Measurements from ENCODE around the gene NINL. TPM values are rescaled to one million over a fixed set of nuclear protein-coding genes. Genes with fewer than 3 reads are reported as not detected.

NINL gene
- total RNA-seq, 1 donor from 2014 or later = 2.0 TPM

DNA sequence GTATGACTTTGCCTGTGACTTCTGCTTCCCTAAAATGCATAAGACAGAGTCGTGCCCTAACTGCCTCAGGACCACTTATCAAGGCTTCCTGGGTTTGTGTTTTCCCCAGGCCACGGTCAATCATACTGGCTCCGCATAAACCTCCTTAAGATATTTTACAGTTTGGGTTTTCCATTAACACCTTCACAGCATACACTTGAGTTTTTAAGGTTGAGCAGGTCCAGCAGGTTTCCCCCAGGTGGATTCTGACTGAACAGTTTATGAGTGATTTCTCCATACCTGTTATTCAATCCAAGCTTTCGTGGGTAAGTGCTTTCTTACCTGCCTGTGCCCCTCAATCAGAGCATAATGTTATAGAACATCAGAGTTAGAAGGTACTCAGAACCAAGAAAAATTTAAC, 39.3 kb downstream of the NINL start:
- no peak for DNase-seq (ENCODE audit: low spot score)
- Mint-ChIP-seq H3K9me3 (no peaks in the 10 kb centered on the region), H3K27me3 (ENCODE audit: insufficient read depth) (no peaks in the 10 kb centered on the region), H3K36me3 (ENCODE audit: low read depth) (no peaks in the 10 kb centered on the region), H3K4me1 (ENCODE audit: low read depth) (no peaks in the 10 kb centered on the region), H3K4me3 (no peak overlapping the region), H3K27ac (no peak overlapping the region)
- intact Hi-C loops (cut with micrococcal nuclease) = no loop called here

DNA sequence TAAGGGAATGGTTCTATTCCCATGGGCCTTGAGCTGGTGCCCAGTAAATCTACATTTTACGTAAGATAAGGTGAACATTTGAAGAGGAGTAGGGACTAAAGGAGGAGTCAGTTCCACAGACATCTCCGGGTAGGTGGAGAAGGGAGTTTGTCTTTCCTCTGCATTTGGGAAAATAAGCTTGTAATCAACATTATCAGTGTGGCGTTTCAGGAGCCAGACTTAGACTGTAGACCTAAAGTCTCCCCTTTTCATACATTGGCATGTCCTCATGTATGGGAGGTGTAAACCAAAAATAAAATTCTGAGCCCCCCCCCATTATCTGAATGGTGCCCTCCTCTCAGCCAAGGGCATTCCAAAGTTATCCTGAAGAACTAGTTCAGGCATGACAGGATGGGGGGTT, 40.2 kb downstream of the NINL start:
- DNase-seq (ENCODE audit: low spot score) = no peak
- no peaks in the 10 kb centered on the region for H3K9me3 Mint-ChIP-seq
- H3K36me3 Mint-ChIP-seq (ENCODE audit: low read depth) = no peaks in the 10 kb centered on the region
- H3K27ac Mint-ChIP-seq = no peak overlapping the region
- no peak overlapping the region for H3K4me3 Mint-ChIP-seq
- no peaks in the 10 kb centered on the region for H3K4me1 Mint-ChIP-seq (ENCODE audit: low read depth)
- H3K27me3 Mint-ChIP-seq (ENCODE audit: insufficient read depth) = no peaks in the 10 kb centered on the region
- intact Hi-C loops (cut with micrococcal nuclease) = no loop called here

DNA sequence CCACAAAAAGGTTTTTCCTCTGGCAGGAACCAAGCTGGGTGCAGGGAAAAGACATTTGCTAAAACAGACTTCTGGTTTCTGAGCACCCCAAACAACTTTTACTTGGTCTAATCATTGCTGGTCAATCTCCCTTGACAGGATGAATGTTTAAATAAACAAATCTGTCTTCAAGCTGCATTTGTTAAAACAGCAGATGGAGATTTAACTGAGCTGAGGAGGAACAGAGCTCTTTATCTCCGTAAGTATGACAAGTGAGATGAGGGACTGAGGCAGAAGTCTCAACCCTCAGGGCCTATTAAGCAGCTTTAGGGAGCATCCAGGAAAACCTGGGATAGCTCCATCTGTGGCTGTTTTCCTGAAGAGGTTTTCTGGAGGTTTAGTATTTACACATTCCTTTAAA, 40.6 kb downstream of the NINL start:
- H3K4me1 Mint-ChIP-seq (ENCODE audit: low read depth) = no peaks in the 10 kb centered on the region
- no peaks in the 10 kb centered on the region for H3K9me3 Mint-ChIP-seq
- no peaks in the 10 kb centered on the region for H3K27me3 Mint-ChIP-seq (ENCODE audit: insufficient read depth)
- H3K36me3 Mint-ChIP-seq (ENCODE audit: low read depth) = no peaks in the 10 kb centered on the region
- H3K4me3 Mint-ChIP-seq = no peak overlapping the region
- no peak overlapping the region for H3K27ac Mint-ChIP-seq
- intact Hi-C loops (cut with micrococcal nuclease) = no loop called here
- DNase-seq (ENCODE audit: low spot score) = no peak

DNA sequence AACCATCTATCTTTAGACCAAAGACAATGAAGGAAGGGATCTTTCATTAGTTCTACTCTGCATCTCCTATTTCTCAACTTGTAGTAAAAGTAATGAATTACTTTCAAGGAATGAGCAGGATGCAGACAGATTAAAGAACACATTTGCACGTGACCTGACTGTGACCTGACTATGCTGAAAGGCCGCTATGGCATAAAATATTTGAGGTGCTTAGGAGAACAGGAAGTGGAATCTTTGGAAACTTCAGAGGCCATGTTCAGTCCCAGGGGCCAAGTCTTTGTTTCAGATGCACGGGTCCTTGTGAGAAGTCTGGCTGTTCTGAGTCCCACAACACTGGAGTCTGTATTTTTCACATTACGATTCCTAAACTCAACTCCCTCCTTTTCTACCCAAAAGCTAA, 41.0 kb downstream of the NINL start:
- no peak for DNase-seq (ENCODE audit: low spot score)
- Mint-ChIP-seq H3K9me3 (no peaks in the 10 kb centered on the region), H3K27ac (no peak overlapping the region), H3K4me1 (ENCODE audit: low read depth) (no peaks in the 10 kb centered on the region), H3K27me3 (ENCODE audit: insufficient read depth) (no peaks in the 10 kb centered on the region), H3K36me3 (ENCODE audit: low read depth) (no peaks in the 10 kb centered on the region), H3K4me3 (no peak overlapping the region)
- intact Hi-C loops (cut with micrococcal nuclease) = no loop called here

DNA sequence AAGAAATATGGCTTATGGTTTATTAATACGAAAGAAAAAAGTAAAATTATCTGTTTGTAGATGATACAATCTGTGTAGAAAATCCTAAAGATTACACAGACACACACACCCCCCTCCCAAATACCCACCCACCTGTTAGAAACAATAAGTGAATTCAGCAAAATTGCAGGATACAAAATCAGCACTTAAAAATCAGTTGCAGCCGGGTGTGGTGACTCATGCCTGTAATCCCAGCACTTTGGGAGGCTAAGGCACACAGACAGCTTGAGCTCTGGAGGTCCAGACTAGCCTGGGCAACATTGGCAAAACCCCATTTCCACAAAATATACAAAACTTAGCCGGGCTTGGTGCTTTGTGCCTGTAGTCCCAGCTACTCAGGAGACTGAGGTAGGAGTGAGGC, 42.3 kb downstream of the NINL start:
- intact Hi-C loops (cut with micrococcal nuclease) = no loop called here
- Mint-ChIP-seq H3K36me3 (ENCODE audit: low read depth) (no peaks in the 10 kb centered on the region), H3K4me3 (no peak overlapping the region), H3K9me3 (no peaks in the 10 kb centered on the region), H3K4me1 (ENCODE audit: low read depth) (no peaks in the 10 kb centered on the region), H3K27ac (no peak overlapping the region), H3K27me3 (ENCODE audit: insufficient read depth) (no peaks in the 10 kb centered on the region)
- DNase-seq (ENCODE audit: low spot score) = no peak

DNA sequence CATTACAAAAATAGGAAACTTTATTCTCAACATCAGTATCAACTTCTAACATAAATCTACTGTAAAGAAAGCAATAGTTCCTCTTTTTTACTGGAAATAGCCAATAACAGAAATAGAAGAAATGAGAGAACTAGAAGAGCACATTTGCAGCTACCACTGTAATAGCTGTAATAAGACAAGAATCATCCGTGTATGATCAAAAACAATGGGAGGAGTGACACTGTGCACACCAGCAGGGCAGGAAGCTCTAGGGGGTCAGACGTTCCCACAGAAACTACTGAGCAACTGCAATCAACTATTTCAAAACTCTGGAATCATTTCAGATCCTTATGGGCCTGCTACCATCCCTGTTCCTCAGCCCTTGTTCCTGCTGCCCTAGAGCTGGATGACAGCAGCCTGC, 43.7 kb downstream of the NINL start:
- H3K27ac Mint-ChIP-seq = no peak overlapping the region
- intact Hi-C loops (cut with micrococcal nuclease) = no loop called here
- H3K4me1 Mint-ChIP-seq (ENCODE audit: low read depth) = no peaks in the 10 kb centered on the region
- DNase-seq (ENCODE audit: low spot score) = no peak
- no peaks in the 10 kb centered on the region for H3K36me3 Mint-ChIP-seq (ENCODE audit: low read depth)
- H3K9me3 Mint-ChIP-seq = no peaks in the 10 kb centered on the region
- H3K4me3 Mint-ChIP-seq = no peak overlapping the region
- no peaks in the 10 kb centered on the region for H3K27me3 Mint-ChIP-seq (ENCODE audit: insufficient read depth)

DNA sequence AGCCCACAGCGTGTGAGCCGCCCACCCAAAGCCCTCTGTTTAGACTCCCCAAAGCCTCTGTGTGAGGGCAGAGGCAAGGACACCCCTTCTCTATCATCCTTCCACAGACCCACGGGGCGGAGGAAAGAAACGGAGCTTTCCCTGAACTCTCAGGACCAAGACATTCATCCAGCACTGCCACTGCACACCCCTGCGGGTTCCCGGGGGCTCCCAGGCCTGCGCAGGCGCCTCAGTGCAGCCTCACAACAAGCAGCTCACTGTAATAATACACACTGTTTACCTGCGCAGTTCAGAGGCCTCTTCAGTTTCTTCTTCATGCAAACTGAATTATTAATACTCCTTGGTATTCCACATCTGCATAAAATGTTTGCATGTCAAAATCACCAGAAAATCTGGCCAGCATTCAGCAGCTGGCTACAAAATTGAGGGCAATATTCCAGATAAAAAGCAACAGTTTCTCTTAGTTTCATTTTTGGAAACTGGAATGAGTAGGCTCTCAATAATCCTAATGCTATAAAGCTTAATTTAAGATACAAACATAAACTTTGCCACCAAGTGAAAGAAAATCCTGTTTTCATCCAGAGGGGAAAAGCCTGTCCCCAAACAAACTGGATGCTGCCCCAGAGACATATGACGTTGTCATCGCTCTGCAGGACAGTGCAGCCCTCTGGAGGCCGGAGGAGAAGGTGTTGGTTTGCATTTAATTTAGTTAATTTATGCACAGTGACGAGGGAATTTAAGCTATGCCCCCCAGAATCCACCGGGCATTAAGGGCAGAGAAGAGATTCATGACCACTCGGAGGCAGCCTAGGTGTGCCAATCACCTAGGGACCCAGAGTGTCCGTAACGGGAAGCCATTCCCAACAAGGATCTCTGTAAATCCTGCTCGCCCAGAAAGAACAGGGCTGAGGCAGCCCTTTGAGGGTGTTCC, 45.3 kb downstream of the NINL start:
- Mint-ChIP-seq H3K27me3 (ENCODE audit: insufficient read depth) (no peaks in the 10 kb centered on the region), H3K36me3 (ENCODE audit: low read depth) (no peaks in the 10 kb centered on the region), H3K4me3 (no peak overlapping the region), H3K9me3 (no peaks in the 10 kb centered on the region), H3K4me1 (ENCODE audit: low read depth) (no peaks in the 10 kb centered on the region), H3K27ac (no peak overlapping the region)
- no peak for DNase-seq (ENCODE audit: low spot score)
- intact Hi-C loops (cut with micrococcal nuclease) = no loop called here

DNA sequence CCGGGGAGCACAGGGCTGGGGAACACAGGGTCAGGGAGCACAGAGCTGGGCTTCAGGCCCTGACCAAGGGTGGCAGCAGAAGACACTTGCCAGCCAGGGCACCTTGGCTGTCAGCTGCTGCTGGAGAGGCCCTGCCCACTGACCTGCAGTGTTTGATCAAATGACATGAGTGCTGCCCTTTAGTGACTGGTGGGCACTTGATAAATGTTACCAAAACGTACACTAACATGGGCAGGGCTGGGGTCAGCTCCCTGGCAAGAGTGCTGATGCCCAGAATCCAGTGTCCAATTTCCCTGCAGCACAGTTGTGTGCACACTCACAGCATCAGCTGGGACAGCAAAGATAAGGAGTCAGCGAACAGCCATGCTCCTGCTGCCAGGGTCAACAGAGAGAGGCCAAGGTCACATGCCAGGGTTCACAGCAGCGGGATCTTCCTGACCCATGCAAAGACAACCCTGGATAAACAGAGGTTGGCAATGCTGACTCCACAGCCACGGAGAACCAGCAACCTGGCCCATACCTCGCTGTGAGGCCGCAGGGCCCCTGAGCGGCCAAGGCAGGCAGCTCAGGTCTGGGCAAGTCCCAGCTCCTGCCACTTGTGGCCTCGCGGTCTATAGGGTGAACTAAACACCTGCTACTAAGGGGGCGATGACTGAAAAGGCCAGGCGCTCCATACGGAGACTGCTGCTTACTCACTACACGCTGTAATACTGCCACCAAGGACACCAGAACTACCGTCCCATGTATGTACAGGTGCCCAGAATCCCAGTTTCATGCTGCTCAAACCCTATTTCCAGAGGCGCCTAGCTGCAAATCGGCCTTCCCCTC, 46.3 kb downstream of the NINL start:
- H3K36me3 Mint-ChIP-seq (ENCODE audit: low read depth) = no peaks in the 10 kb centered on the region
- no peak for DNase-seq (ENCODE audit: low spot score)
- no peaks in the 10 kb centered on the region for H3K4me1 Mint-ChIP-seq (ENCODE audit: low read depth)
- intact Hi-C loops (cut with micrococcal nuclease) = no loop called here
- H3K4me3 Mint-ChIP-seq = no peak overlapping the region
- no peak overlapping the region for H3K27ac Mint-ChIP-seq
- no peaks in the 10 kb centered on the region for H3K9me3 Mint-ChIP-seq
- H3K27me3 Mint-ChIP-seq (ENCODE audit: insufficient read depth) = no peaks in the 10 kb centered on the region

DNA sequence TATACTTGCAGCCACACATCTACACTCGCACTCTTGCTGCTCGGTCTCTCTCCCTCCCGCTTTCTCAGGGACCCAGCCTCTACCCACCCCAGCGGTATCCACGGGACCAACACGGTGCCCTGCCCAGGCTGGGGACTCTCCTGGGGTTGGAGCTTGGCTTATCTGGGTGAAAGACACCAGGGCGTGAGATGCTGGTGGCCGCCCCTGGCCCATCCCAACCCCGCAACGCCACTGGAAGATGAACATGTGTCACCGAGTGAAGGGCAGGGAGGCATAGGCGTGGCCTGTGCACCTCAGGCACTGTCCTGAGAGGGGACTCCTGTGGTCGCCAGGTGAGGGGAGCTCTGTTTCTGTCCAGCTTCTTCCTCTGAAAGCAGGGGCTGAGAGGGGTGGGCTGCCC, 47.4 kb downstream of the NINL start:
- H3K9me3 Mint-ChIP-seq = no peaks in the 10 kb centered on the region

DNA sequence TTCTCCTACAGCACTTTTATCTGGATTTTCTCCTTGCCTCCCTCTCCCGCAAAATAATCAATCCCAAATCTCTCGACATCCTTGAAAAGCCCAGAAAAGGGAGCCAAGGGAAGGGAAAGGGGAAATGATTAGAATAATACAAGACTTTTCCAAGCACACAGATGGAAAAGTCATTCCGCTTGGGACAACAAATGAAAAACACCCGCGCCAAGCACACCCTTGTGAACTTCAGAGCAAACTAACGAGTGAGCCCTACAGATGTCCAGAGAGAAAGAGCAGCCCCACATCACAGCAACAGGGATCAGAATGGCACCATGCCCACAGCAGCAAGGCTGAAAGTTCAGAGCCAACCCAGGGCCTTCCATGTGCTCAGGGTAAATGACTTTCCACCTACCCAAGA, 49.6 kb downstream of the NINL start:
- intact Hi-C loops (cut with micrococcal nuclease) = no loop called here
- Mint-ChIP-seq H3K27me3 (ENCODE audit: insufficient read depth) (no peaks in the 10 kb centered on the region), H3K27ac (no peak overlapping the region), H3K9me3 (no peaks in the 10 kb centered on the region), H3K36me3 (ENCODE audit: low read depth) (no peaks in the 10 kb centered on the region), H3K4me3 (no peak overlapping the region), H3K4me1 (ENCODE audit: low read depth) (no peaks in the 10 kb centered on the region)
- no peak for DNase-seq (ENCODE audit: low spot score)

More for the DNA sequence above, 47.4 kb downstream of the NINL start:
- Mint-ChIP-seq H3K27me3 (ENCODE audit: insufficient read depth) (no peaks in the 10 kb centered on the region), H3K27ac (no peak overlapping the region), H3K4me3 (no peak overlapping the region), H3K36me3 (ENCODE audit: low read depth) (no peaks in the 10 kb centered on the region), H3K4me1 (ENCODE audit: low read depth) (no peaks in the 10 kb centered on the region)
- intact Hi-C loops (cut with micrococcal nuclease) = no loop called here
- no peak for DNase-seq (ENCODE audit: low spot score)

DNA sequence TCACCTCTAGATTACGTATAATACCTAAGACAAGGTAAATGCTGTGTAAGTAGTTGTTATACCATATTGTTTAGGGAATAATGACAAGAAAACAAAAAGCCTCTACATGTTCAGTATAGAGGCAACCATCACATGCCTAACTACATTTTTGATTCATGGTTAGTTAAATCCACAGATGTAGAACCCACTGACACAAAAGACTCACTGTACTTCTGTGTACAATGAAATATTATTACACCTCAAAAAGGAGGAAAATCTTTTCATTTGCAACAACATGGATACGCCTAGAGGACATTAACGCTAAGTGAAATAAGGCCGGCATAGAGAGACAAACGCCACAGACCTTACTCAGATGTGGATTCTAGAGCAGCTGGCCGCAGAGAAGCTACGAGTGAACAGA, 50.5 kb downstream of the NINL start:
- DNase-seq (ENCODE audit: low spot score) = no peak
- no peak overlapping the region for H3K4me3 Mint-ChIP-seq
- no peaks in the 10 kb centered on the region for H3K36me3 Mint-ChIP-seq (ENCODE audit: low read depth)
- H3K27me3 Mint-ChIP-seq (ENCODE audit: insufficient read depth) = no peaks in the 10 kb centered on the region
- no peaks in the 10 kb centered on the region for H3K4me1 Mint-ChIP-seq (ENCODE audit: low read depth)
- H3K9me3 Mint-ChIP-seq = no peaks in the 10 kb centered on the region
- H3K27ac Mint-ChIP-seq = no peak overlapping the region
- intact Hi-C loops (cut with micrococcal nuclease) = no loop called here

DNA sequence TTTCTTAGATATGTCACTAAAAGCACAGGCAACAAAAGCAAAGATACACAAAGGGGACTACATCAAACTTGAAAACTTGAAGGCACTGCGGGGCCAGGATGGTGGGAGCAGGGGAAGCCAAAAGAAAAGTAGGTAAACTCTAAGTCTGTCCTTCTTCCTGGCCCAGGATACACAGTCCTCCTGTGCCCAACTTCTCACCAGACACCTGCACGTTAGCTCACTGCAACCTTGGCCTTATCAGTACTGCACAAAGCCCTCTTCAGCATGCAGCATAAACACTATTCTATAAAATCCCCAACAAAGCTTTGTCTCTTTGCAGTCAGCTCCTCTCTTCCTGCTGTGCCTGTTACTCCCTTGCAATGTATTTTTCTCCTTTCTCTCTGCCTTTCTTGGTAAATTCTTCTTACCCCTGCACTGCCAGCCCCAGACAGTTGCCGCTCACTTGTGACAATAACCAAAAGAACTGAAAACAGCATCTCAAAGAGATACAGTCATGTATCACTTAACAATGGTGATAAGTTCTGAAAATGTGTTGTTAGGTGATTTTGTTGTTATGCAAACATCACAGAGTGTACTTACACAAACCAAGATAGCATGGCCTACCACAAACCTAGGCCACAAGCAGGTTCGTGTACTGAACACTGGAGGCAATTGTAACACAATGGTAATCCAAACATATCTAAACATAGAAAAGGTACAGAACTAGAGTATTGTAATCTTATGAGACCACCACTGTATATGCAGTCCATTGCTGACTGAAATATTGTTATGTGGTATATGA, 51.2 kb downstream of the NINL start:
- intact Hi-C loops (cut with micrococcal nuclease) = no loop called here
- DNase-seq (ENCODE audit: low spot score) = no peak
- H3K4me3 Mint-ChIP-seq = no peak overlapping the region

DNA sequence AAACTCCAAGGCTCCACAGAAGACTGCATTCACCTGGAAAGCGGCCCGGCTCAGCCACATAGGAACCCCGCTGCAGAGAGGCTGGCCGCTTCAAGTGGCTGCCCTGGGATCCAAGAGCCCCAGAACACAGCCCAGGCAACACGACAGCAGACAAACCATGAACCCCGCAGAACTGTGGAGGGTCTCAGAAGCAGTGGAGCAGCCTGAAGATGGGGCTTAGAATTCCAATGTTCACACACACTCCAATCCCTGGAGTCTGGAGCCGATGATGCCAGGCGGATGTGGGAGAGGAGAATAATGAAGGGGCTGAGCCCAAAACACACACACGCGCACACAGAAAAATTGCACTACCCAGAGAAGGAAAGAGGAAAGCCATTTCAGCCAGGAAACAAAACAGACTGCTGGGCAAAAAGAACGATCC, 52.4 kb downstream of the NINL start:
- H3K27me3 Mint-ChIP-seq (ENCODE audit: insufficient read depth) = no peaks in the 10 kb centered on the region
- intact Hi-C loops (cut with micrococcal nuclease) = no loop called here
- no peak for DNase-seq (ENCODE audit: low spot score)
- no peaks in the 10 kb centered on the region for H3K36me3 Mint-ChIP-seq (ENCODE audit: low read depth)
- no peak overlapping the region for H3K4me3 Mint-ChIP-seq
- no peaks in the 10 kb centered on the region for H3K4me1 Mint-ChIP-seq (ENCODE audit: low read depth)
- H3K27ac Mint-ChIP-seq = no peak overlapping the region
- H3K9me3 Mint-ChIP-seq = no peaks in the 10 kb centered on the region

More for the DNA sequence above, 51.2 kb downstream of the NINL start:
- Mint-ChIP-seq H3K27me3 (ENCODE audit: insufficient read depth) (no peaks in the 10 kb centered on the region), H3K36me3 (ENCODE audit: low read depth) (no peaks in the 10 kb centered on the region), H3K27ac (peak overlapping the region; percentile 3), H3K4me1 (ENCODE audit: low read depth) (no peaks in the 10 kb centered on the region), H3K9me3 (no peaks in the 10 kb centered on the region)

Measured in activated T-helper 1 cell treated with anti-CD3 and anti-CD28 coated beads, Interleukin-12 subunit alpha, Interleukin-12 subunit beta, Interleukin-2, Interleukin-4 antibody, amounts not matched to agents 30 ng/mL and 10 ng/mL and 1 ng/mL, durations not matched to agents 14 hours and 24 hours and 36 hours (primary cell).